GM18870 (cell line): ENCODE data around the gene KCNE5.
"Not testable (repeated sequence)": the region's sequence is repeated elsewhere in the genome, so short reads cannot be mapped to it uniquely, and the experiment has no call there.

Source experiments
- ATAC-seq: cut with Tn5 transposase; IDR thresholded peaks from one replicate; pipeline ENCODE4 v1.9.1; 2021; ENCODE audit warnings: moderate library complexity; ENCODE audit not compliant: unreplicated experiment

The KCNE5 gene

DNA sequence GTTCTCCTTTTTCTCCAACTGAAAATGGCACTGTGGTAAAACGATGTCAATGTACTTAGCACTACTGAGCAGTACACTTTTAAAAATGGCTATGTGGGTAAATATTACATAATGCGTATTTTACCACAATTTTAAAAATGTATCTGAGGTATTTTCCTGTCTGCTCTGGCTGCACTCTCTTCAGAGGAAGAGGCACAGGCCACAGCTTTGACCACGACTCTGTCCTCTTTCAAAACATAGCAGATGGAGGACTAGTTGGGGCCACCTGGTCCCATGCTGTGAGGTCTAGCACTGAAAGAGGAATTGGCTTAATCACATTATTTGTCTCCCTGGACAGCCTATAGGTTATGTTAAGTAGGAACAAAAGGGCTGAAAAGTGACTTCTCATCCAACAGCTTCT lies 5.2 kb downstream of the KCNE5 start:
- ATAC-seq: no peak

DNA sequence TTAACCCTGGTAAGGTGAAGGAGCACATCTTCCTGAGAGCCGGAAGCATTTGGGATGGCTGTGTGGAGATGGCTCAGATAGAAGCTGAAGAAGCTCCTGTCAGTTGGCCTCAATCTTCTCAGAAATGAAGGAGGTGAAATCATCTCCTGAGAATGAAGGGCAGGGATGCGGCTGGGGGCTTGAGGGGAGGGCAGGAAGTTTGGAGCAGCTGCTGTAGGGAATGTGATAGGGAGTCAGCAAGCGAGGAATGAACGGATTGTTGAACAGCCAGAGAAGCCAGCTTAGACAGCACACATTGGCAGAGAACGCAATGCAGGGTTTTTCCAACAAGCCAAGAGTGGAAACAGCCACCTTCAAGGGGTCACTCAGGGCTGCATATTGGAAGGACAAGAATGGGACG lies 10.0 kb downstream of the KCNE5 start:
- no peak for ATAC-seq

- ATAC-seq: no peak
Observed at GRCh38 chrX:109601486-109601885, 23.5 kb downstream of the KCNE5 start.

- ATAC-seq: no peak
Observed at GRCh38 chrX:109600237-109600651, 24.7 kb downstream of the KCNE5 start.

- no peak for ATAC-seq
Observed at GRCh38 chrX:109596015-109596414, 29.0 kb downstream of the KCNE5 start.

DNA sequence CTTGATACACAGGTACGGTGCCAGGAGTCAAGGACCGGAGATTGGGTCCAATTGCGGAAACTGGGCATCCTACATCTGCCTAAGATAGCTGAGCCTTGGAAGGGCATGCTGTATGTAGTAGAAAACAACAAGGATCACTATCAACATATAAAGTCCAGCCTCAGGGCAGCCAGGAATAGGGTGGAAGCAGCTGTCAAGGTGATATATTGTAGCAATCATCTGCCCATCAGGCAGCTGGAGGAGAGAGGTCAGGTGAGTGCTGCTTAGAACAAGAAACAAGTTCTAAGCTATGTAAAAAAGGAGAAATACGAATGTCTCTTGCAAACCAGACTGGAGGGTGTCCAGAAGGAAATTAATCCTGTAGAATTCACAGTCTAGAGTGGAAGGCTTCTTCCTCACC lies 34.8 kb downstream of the KCNE5 start:
- ATAC-seq: no peak

- no peak for ATAC-seq
Observed at GRCh38 chrX:109585488-109585887, 39.5 kb downstream of the KCNE5 start.

DNA sequence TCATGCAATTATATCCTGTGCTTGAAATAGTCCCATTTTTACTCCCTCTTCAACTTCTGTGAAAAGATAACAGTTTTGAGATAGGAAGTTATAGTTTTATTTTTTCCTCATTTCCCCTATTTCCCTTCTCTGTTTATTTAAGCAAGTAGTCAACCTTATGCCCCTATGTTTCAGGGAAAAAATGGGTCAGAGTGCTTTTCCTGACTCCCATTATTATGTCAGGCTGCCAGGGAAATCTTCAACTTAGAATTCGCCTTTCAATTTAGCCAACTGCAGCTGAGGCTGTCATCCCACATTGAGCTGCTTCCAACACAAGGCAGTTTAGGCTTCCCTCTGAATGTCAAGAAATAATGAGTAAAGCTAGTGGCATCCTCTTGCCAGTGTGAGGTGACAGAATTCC lies 46.1 kb downstream of the KCNE5 start:
- ATAC-seq: no peak

DNA sequence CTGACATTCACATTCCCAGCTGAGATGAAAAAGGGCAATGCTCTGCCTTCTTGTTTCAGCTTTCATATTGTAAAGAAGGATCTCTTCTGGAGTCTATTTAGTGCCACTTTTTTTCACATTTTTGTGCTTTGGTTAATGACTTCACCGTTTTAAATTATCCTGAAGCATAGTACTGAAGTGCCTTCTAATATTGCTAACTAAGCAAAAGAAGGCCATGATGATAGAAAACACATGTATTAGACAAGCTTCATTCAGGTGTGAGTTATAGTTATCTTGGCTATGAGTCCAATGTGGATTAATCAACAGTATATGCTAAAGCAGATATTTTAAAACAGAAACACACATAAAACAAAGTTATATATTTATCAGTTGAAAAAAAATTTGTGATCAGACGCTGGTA lies 47.9 kb downstream of the KCNE5 start:
- ATAC-seq: no peak

GRCh38 chrX:109576083-109576482 lies 48.9 kb downstream of the KCNE5 start:
- ATAC-seq: not testable (repeated sequence)
